ENCODE measurements around the gene PTPRN2. TPM values are rescaled to one million over a fixed set of nuclear protein-coding genes. Genes with fewer than 3 reads are reported as not detected.

Gene PTPRN2
- total and polyA plus RNA-seq, 7 donors: 3.2 to 7.1 (median 5.5) TPM

DNA sequence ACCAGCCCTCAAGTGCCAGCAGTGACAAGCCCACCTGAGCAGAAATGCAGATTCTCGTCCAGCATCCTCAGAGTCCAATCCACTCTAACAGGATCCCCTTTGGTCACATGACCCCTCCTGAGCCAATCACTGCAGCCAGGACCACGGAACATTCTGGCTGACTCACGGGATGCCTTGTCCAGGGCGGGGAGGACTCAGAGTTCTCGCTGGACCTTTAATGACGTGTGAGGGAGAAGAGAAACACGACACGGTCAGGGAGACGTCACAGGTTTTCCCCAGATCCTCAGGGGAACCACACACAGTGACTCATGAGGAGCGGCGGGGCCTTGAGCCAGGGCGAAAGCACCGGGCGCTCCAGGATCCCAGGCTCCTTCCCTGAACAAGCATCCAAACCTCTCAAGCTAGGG is 155.7 kb downstream of the PTPRN2 start:
- Histone ChIP-seq H3K4me3 (peak overlapping the region in 3 of 4 donors; percentile 2 to 29 (median 20)), H3K27ac (peak overlapping the region; percentile 70 to 92 (median 86)), H3K9me3 (no peaks in the 10 kb centered on the region), H3K27me3 (no peaks in the 10 kb centered on the region), H3K36me3 (no peaks in the 10 kb centered on the region), H3K4me1 (peaks cover 0 to 26% (median 17%) of the 10 kb centered on the region in 4 donors)
- intact Hi-C loops (cut with DNase I): no loop called here
- peak; percentile 97 for DNase-seq
- WGBS, 2 donors: 10 to 52% methylated on average over 14 of the region's 14 CpGs
- TF ChIP-seq POLR2A (IDR thresholded peaks at IDR 0.05) (no peak), POLR2AphosphoS5 (IDR thresholded peaks at IDR 0.05) (peak; percentile 78 to 96 (median 86)), EP300 (IDR thresholded peaks at IDR 0.05) (peak; percentile 99 to 100 (median 100))

DNA sequence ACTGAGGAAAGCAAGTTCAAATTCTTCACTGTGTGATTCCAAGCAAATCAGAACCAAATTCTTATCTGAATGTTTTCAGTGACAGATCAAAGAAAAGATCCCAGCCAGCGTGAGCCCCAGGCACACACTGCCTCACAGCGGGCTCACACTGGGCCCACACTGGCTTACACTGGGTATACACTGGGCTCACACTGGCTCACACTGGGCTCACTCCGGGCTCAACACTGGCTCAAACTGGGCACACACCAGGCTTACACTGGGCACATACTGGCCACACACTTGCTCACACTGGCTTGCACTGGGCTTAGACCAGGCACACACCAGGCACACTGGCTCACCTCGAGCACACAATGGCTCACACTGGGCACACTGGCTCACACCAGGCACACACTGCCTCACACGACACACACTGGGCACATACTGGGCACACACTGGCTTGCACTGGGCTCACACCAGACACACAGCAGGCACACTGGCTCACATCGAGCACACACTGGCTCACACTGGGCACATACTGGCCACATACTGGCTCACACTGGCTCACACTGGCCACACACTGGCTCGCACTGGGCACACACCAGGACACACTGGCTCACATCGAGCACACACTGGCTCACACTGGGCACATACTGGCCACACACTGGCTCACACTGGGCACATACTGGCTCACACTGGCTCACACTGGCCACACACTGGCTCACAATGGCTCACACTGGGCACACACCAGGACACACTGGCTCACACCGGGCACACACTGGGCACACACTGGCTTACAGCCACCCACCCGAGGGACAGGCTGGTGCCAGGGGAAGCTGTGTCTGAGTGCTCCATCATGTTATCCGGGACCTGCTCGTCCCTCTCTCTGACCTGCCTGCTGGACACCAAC is 156.3 kb downstream of the PTPRN2 start:
- peak overlapping the region in 1 of 4 donors; percentile 20 for H3K4me3 ChIP-seq
- WGBS, 2 donors: 69 to 88% methylated on average over 12 of the region's 12 CpGs
- no peaks in the 10 kb centered on the region for H3K36me3 ChIP-seq
- peak; percentile 63 for DNase-seq
- peak overlapping the region; percentile 70 to 92 (median 86) for H3K27ac ChIP-seq
- no peaks in the 10 kb centered on the region for H3K27me3 ChIP-seq
- peaks cover 0 to 26% (median 17%) of the 10 kb centered on the region in 4 donors for H3K4me1 ChIP-seq
- H3K9me3 ChIP-seq: no peaks in the 10 kb centered on the region
- intact Hi-C loops (cut with DNase I): no loop called here
- TF ChIP-seq POLR2AphosphoS5 (IDR thresholded peaks at IDR 0.05) (no peak), POLR2A (IDR thresholded peaks at IDR 0.05) (no peak), EP300 (IDR thresholded peaks at IDR 0.05) (no peak)
- TF ChIP-seq, protein P1, sequence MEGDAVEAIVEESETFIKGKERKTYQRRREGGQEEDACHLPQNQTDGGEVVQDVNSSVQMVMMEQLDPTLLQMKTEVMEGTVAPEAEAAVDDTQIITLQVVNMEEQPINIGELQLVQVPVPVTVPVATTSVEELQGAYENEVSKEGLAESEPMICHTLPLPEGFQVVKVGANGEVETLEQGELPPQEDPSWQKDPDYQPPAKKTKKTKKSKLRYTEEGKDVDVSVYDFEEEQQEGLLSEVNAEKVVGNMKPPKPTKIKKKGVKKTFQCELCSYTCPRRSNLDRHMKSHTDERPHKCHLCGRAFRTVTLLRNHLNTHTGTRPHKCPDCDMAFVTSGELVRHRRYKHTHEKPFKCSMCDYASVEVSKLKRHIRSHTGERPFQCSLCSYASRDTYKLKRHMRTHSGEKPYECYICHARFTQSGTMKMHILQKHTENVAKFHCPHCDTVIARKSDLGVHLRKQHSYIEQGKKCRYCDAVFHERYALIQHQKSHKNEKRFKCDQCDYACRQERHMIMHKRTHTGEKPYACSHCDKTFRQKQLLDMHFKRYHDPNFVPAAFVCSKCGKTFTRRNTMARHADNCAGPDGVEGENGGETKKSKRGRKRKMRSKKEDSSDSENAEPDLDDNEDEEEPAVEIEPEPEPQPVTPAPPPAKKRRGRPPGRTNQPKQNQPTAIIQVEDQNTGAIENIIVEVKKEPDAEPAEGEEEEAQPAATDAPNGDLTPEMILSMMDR (IDR thresholded peaks at IDR 0.05): no peak

DNA sequence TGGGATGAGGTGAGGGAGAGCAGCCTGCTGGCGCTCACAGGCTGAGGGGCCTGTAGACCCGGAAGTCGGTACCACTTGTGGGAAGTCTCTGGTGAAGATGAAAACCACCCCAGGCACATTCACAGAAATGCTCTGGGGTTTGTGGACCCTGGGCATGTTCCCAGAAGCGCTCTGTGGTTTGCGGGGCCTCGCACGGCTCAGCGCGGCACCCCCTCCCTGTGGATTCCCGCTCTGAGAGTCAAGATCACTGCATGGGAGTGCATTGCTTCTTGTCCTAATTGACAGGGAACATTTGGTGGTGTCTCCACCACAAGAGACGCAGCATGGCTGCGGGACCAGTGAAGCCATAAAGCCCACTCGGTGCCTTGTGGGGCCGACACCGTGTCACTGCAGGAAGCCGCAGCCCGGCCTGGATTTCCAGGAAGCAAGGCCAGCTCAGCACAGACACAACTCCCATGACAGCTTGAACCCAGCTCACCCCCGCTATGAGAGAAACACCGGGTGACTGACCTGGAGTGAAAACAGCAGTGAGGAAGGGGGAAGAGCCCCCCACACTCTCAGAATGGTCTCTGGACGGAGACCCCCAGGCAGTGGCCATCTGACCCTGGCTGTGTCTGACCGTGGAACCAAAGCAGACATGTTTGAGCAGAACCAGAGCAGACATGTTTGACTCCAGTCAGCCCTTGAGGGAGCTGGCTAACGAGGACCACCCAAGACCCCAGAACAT is 157.2 kb downstream of the PTPRN2 start:
- intact Hi-C loops (cut with DNase I): no loop called here
- DNase-seq: peak; percentile 65
- H3K27ac ChIP-seq: peak overlapping the region; percentile 70 to 92 (median 86)
- no peaks in the 10 kb centered on the region for H3K9me3 ChIP-seq
- no peak for TF ChIP-seq POLR2A (IDR thresholded peaks at IDR 0.05)
- TF ChIP-seq POLR2AphosphoS5 (IDR thresholded peaks at IDR 0.05): no peak
- TF ChIP-seq, protein P1 (IDR thresholded peaks at IDR 0.05): no peak
- TF ChIP-seq EP300 (IDR thresholded peaks at IDR 0.05): no peak
- no peaks in the 10 kb centered on the region for H3K27me3 ChIP-seq
- peaks cover 0 to 26% (median 17%) of the 10 kb centered on the region in 4 donors for H3K4me1 ChIP-seq
- H3K36me3 ChIP-seq: no peaks in the 10 kb centered on the region
- H3K4me3 ChIP-seq: no peak overlapping the region
- WGBS, 2 donors: 88 to 93% methylated on average over 22 of the region's 22 CpGs

DNA sequence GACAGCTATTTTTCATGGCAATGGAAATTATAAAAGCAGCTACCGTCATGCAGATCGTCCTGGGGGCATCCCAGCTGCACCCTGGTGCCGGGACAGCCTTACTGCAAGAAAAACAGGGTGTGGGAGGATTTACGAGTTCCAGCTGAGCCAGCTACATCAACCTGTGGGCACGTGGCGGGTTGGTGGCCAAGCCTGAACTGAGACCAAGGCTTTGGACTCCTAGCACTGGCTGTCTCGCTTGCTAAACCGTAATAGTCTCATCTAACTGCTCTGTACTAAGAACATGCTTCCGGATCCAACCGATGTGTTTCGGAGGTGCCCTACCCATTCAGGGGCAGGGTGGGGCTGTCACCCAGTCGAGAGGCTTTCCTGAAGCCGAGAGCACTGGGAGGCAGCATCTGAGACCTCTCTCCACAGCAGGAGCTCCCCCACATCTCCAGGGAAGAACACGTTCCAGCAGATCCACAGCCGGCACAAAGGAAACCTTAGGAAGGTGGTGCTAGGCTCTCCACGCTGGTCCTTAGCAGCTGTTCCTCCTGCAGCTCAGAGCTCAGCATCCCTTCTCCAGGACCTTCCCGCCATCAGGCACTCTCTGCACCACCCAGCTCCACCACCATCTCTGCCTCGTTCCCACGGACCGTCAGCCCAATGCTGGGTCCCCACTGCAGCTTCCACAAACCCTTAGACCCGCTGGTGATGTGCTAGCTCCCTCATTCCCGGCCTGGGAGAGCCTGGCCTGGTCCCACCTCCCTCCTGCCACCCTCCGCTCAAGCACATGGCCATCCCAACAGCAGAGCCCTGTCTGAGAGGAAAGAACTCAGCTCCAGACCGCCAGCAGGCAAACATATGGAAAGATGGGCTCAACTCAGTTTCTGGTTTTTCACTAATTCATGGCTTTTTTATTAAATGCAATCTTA is 158.5 kb downstream of the PTPRN2 start:
- intact Hi-C loops (cut with DNase I): no loop called here
- Histone ChIP-seq H3K4me3 (no peak overlapping the region), H3K27me3 (no peaks in the 10 kb centered on the region), H3K27ac (peak overlapping the region in 1 of 4 donors; percentile 19), H3K36me3 (no peaks in the 10 kb centered on the region), H3K4me1 (peaks cover 0 to 26% (median 17%) of the 10 kb centered on the region in 4 donors), H3K9me3 (no peaks in the 10 kb centered on the region)
- peak; percentile 62 for DNase-seq
- 61 to 75% methylated on average over 24 of the region's 24 CpGs for WGBS, 2 donors
- TF ChIP-seq, protein P1 (IDR thresholded peaks at IDR 0.05): no peak
- no peak for TF ChIP-seq POLR2AphosphoS5 (IDR thresholded peaks at IDR 0.05)
- no peak for TF ChIP-seq EP300 (IDR thresholded peaks at IDR 0.05)
- no peak for TF ChIP-seq POLR2A (IDR thresholded peaks at IDR 0.05)

All from sigmoid colon (tissue), 7 donors.